ACC112 (cell line): ENCODE data around the gene RCAN2.

ENCODE experiments used
- H2AFZ ChIP-seq: fragments of 200-600 bp; sonication (generic); one replicate; pipeline ENCODE4 v1.6.0; 2017; ENCODE audit warnings: antibody characterized with exemption, low read length; ENCODE audit not compliant: unreplicated experiment
- H3K27ac ChIP-seq: fragments of 200-600 bp; sonication (generic); 2 replicates; pipeline ENCODE4 v1.5.1; 2014; ENCODE audit warnings: low read depth, mild to moderate bottlenecking, antibody characterized with exemption, low read length, moderate library complexity
- H3K27me3 ChIP-seq: fragments of 200-600 bp; sonication (generic); 2 replicates; pipeline ENCODE4 v1.6.1; 2014; ENCODE audit warnings: mild to moderate bottlenecking, antibody characterized with exemption, low read length, moderate library complexity, mixed read lengths; ENCODE audit not compliant: insufficient read depth
- H3K36me3 ChIP-seq: fragments of 200-600 bp; sonication (generic); 2 replicates; pipeline ENCODE4 v1.6.1; 2016; ENCODE audit warnings: mild to moderate bottlenecking, antibody characterized with exemption, low read length, moderate library complexity, mixed read lengths; ENCODE audit not compliant: insufficient read depth
- H3K4me1 ChIP-seq: fragments of 200-600 bp; sonication (generic); one replicate; pipeline ENCODE4 v1.6.1; 2016; ENCODE audit warnings: low read length, mixed read lengths; ENCODE audit not compliant: insufficient read depth, unreplicated experiment, control insufficient read depth
- H3K4me3 ChIP-seq: fragments of 200-600 bp; sonication (generic); 2 replicates; pipeline ENCODE4 v1.5.1; 2014; ENCODE audit warnings: mild to moderate bottlenecking, low read depth, low read length
- H3K79me2 ChIP-seq: fragments of 200-600 bp; sonication (generic); one replicate; pipeline ENCODE4 v1.6.0; 2016; ENCODE audit warnings: low read length; ENCODE audit not compliant: control insufficient read depth, unreplicated experiment, insufficient read depth

RCAN2 gene

GRCh38 chr6:46172176-46172575, 319.1 kb downstream of the RCAN2 start:
- H3K4me3 ChIP-seq: no peak overlapping the region
- H3K4me1 ChIP-seq: no peaks in the 10 kb centered on the region
- no peak overlapping the region for H3K27ac ChIP-seq
- no peaks in the 10 kb centered on the region for H3K36me3 ChIP-seq
- H3K79me2 ChIP-seq: no peaks in the 10 kb centered on the region
- H3K27me3 ChIP-seq: peaks cover 48% of the 10 kb centered on the region
- no peak overlapping the region for H2AFZ ChIP-seq
